WTC11 (cell line): ENCODE data around the gene ANKRA2. TPM values are rescaled to one million over a fixed set of nuclear protein-coding genes. Genes with fewer than 3 reads are reported as not detected.
A peak's percentile ranks its signal among the peaks of the same experiment; 100 is the strongest.

Experiments
- ATAC-seq: fragments of 200-7000 bp; cut with Tn5 transposase; 2 replicates; pipeline ENCODE4 v1.10.0; 2021; ENCODE audit warnings: mild to moderate bottlenecking, moderate library complexity
- CTCF ChIA-PET: fragments of 300-600 bp; sonication (Branson Sonifier 250); formaldehyde crosslinking; loops from one replicate; lab custom pipeline; 2021; ENCODE audit warnings: antibody characterized with exemption; lab: Charles Lee
- POLR2A ChIA-PET: fragments of 350-600 bp; sonication (Branson Sonifier 250); formaldehyde crosslinking; loops from one replicate; lab custom pipeline; 2021; ENCODE audit warnings: antibody characterized with exemption; lab: Charles Lee
- DNase-seq: peaks from one replicate; pipeline ENCODE4 v3.0.0; 2021; ENCODE audit warnings: low spot score
- H3K27ac Mint-ChIP-seq: 2 replicates; pipeline ENCODE4 v1.8.0; 2021; ENCODE audit warnings: mixed read lengths
- H3K27me3 Mint-ChIP-seq: 2 replicates; pipeline ENCODE4 v1.8.0; 2021; ENCODE audit warnings: low read depth, mild to moderate bottlenecking, moderate library complexity, mixed read lengths
- H3K36me3 Mint-ChIP-seq: 2 replicates; pipeline ENCODE4 v1.8.0; 2021; ENCODE audit warnings: mixed read lengths
- H3K4me1 Mint-ChIP-seq: 2 replicates; pipeline ENCODE4 v1.8.0; 2022; ENCODE audit warnings: mixed read lengths
- H3K4me3 Mint-ChIP-seq: 2 replicates; pipeline ENCODE4 v1.8.0; 2021; ENCODE audit warnings: mild to moderate bottlenecking, moderate library complexity, mixed read lengths
- H3K9me3 Mint-ChIP-seq: 2 replicates; pipeline ENCODE4 v1.8.0; 2021; ENCODE audit warnings: mixed read lengths
- ATF6 ChIP-seq: sonication (generic); formaldehyde crosslinking; IDR thresholded peaks from 2 replicates; pipeline ENCODE4 v1.8.1; 2023; ENCODE audit warnings: mild to moderate bottlenecking, missing genetic modification reagents
- FOXP4 ChIP-seq: sonication (generic); formaldehyde crosslinking; IDR thresholded peaks from 2 replicates; pipeline ENCODE4 v1.8.0; 2022; ENCODE audit warnings: mild to moderate bottlenecking, missing genetic modification reagents
- JUN ChIP-seq: sonication (generic); formaldehyde crosslinking; IDR thresholded peaks from 2 replicates; pipeline ENCODE4 v1.8.0; 2023; ENCODE audit warnings: mild to moderate bottlenecking, missing genetic modification reagents
- NR1H2 ChIP-seq: sonication (generic); formaldehyde crosslinking; IDR thresholded peaks from 2 replicates; pipeline ENCODE4 v1.9.0; 2021; ENCODE audit warnings: mild to moderate bottlenecking, moderate library complexity, missing genetic modification reagents
- NR2C2 ChIP-seq: sonication (generic); formaldehyde crosslinking; IDR thresholded peaks from 2 replicates; pipeline ENCODE4 v1.8.0; 2022; ENCODE audit warnings: mild to moderate bottlenecking, missing genetic modification reagents
- PRDM15 ChIP-seq: sonication (generic); formaldehyde crosslinking; IDR thresholded peaks from 2 replicates; pipeline ENCODE4 v1.8.0; 2022; ENCODE audit warnings: missing genetic modification reagents
- RELA ChIP-seq: sonication (generic); formaldehyde crosslinking; IDR thresholded peaks from 2 replicates; pipeline ENCODE4 v1.8.1; 2022; ENCODE audit warnings: missing genetic modification reagents, mild to moderate bottlenecking, borderline replicate concordance
- SMAD3 ChIP-seq: sonication (generic); formaldehyde crosslinking; IDR thresholded peaks from 2 replicates; pipeline ENCODE4 v1.8.0; 2022; ENCODE audit warnings: missing genetic modification reagents, mild to moderate bottlenecking, borderline replicate concordance
- ZNF138 ChIP-seq: sonication (generic); formaldehyde crosslinking; conservative IDR thresholded peaks from 2 replicates; pipeline ENCODE4 v1.8.1; 2022; ENCODE audit warnings: mild to moderate bottlenecking, moderate library complexity, missing genetic modification reagents
- ZSCAN18 ChIP-seq: fragments of 250-450 bp; sonication (Bioruptor Pico); IDR thresholded peaks from 2 replicates; pipeline ENCODE4 v2.1.2; 2022; ENCODE audit warnings: mild to moderate bottlenecking, moderate library complexity
- total RNA-seq: library from RNA; stranded (reverse); gene quantifications from 3 replicates; pipeline ENCODE4 v1.2.3, GENCODE V29; 2021
- TF ChIP-seq, protein P1 (sequence below): fragments of 250-450 bp; sonication (Bioruptor Pico); IDR thresholded peaks from 2 replicates; pipeline ENCODE4 v1.9.0; 2021; ENCODE audit warnings: moderate library complexity, mild to moderate bottlenecking, inconsistent platforms, borderline replicate concordance
- TF ChIP-seq, protein P2 (sequence below): fragments of 200-600 bp; IDR thresholded peaks from 2 replicates; pipeline ENCODE4 v1.8.0; 2022; ENCODE audit warnings: antibody characterized with exemption
- TF ChIP-seq, protein P3 (sequence below): sonication (generic); formaldehyde crosslinking; IDR thresholded peaks from 2 replicates; pipeline ENCODE4 v1.8.1; 2023; ENCODE audit warnings: mild to moderate bottlenecking, missing genetic modification reagents, moderate library complexity

ANKRA2 gene
- total RNA-seq, 1 experiment from 2014 or later: 17.7 TPM

DNA sequence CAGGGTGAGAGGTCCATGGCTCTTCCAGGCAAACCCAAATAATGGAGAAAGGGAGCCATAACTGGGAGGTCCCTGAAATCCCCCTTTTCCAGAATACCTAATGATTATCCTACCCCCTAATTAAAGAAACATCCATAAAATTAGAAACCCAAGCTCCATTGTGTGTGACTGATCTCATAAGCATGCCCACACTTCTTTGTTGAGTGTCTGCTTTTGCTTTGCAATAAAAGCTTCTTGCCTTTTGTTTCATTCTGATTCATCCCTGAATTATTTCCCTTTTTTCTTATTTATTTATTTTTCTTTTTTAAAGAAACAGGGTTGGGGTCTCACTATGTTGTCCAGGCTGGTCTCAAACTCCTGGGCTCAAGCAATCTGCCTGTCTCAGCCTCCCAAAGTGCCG, 34.1 kb downstream of the ANKRA2 start (continued):
- TF ChIP-seq ZSCAN18 (CRISPR knock-in tag) (no peak), NR2C2 (CRISPR knock-in tag) (no peak), SMAD3 (no peak), PRDM15 (CRISPR knock-in tag) (no peak), FOXP4 (CRISPR knock-in tag) (no peak), JUN (CRISPR knock-in tag) (no peak), NR1H2 (CRISPR knock-in tag) (no peak)
- TF ChIP-seq, protein P1, sequence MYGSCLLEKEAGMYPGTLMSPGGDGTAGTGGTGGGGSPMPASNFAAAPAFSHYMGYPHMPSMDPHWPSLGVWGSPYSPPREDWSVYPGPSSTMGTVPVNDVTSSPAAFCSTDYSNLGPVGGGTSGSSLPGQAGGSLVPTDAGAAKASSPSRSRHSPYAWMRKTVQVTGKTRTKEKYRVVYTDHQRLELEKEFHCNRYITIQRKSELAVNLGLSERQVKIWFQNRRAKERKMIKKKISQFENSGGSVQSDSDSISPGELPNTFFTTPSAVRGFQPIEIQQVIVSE (CRISPR knock-in tag): no peak

- no peak for DNase-seq
- TF ChIP-seq, protein P2, sequence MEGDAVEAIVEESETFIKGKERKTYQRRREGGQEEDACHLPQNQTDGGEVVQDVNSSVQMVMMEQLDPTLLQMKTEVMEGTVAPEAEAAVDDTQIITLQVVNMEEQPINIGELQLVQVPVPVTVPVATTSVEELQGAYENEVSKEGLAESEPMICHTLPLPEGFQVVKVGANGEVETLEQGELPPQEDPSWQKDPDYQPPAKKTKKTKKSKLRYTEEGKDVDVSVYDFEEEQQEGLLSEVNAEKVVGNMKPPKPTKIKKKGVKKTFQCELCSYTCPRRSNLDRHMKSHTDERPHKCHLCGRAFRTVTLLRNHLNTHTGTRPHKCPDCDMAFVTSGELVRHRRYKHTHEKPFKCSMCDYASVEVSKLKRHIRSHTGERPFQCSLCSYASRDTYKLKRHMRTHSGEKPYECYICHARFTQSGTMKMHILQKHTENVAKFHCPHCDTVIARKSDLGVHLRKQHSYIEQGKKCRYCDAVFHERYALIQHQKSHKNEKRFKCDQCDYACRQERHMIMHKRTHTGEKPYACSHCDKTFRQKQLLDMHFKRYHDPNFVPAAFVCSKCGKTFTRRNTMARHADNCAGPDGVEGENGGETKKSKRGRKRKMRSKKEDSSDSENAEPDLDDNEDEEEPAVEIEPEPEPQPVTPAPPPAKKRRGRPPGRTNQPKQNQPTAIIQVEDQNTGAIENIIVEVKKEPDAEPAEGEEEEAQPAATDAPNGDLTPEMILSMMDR: no peak
- no peak for TF ChIP-seq SMAD3
- TF ChIP-seq ATF6 (CRISPR knock-in tag): no peak
- POLR2A ChIA-PET: no interaction called here
- Mint-ChIP-seq H3K9me3 (peaks cover 20% of the 10 kb centered on the region), H3K27ac (peak overlapping the region; percentile 51), H3K27me3 (no peaks in the 10 kb centered on the region; the same call in 1 of the 2 replicates), H3K36me3 (peaks cover 16% of the 10 kb centered on the region), H3K4me3 (no peak overlapping the region), H3K4me1 (peaks cover 21% of the 10 kb centered on the region)
- no peak for ATAC-seq
- CTCF ChIA-PET: no interaction called here
These were observed 36.4 kb downstream of the ANKRA2 start for GRCh38 chr5:73529081-73529480.

GRCh38 chr5:73528248-73528647, 37.2 kb downstream of the ANKRA2 start:
- DNase-seq (no peak), ATAC-seq (no peak; the same call in 1 of the 2 replicates)
- Mint-ChIP-seq H3K27me3 (no peaks in the 10 kb centered on the region; the same call in 1 of the 2 replicates), H3K4me1 (peaks cover 20% of the 10 kb centered on the region), H3K9me3 (peaks cover 19% of the 10 kb centered on the region), H3K36me3 (peaks cover 16% of the 10 kb centered on the region), H3K27ac (peak overlapping the region; percentile 0; the same call in 1 of the 2 replicates), H3K4me3 (no peak overlapping the region)
- TF ChIP-seq, protein P3, sequence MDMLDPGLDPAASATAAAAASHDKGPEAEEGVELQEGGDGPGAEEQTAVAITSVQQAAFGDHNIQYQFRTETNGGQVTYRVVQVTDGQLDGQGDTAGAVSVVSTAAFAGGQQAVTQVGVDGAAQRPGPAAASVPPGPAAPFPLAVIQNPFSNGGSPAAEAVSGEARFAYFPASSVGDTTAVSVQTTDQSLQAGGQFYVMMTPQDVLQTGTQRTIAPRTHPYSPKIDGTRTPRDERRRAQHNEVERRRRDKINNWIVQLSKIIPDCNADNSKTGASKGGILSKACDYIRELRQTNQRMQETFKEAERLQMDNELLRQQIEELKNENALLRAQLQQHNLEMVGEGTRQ: no peak
- no peak for TF ChIP-seq RELA
- no peak for TF ChIP-seq ZNF138
- ChIA-PET CTCF (interaction anchor here (0.7 to 3.0 kb wide), 3 partner anchors 9 to 71 kb away, joined by 3 to 7 read pairs (median 4); no protein-coding TSS in a partner anchor), POLR2A (no interaction called here)
